ENCODE measurements around the gene SLC16A7. TPM values are rescaled to one million over a fixed set of nuclear protein-coding genes. Genes with fewer than 3 reads are reported as not detected.
"Not testable (repeated sequence)": the region's sequence is repeated elsewhere in the genome, so short reads cannot be mapped to it uniquely, and the experiment has no call there.

Gene SLC16A7
- total RNA-seq, 6 experiments from 2014 or later, result 38.3 to 49.6 (median 41.7) TPM

- Mint-ChIP-seq H3K4me1 (ENCODE audit: low read depth) (peaks cover 47% of the 10 kb centered on the region), H3K36me3 (ENCODE audit: low read depth) (peaks cover 34% of the 10 kb centered on the region), H3K9me3 (no peaks in the 10 kb centered on the region), H3K27ac (no peak overlapping the region), H3K27me3 (ENCODE audit: insufficient read depth) (peaks cover 3% of the 10 kb centered on the region; the same call in 1 of the 2 replicates), H3K4me3 (no peak overlapping the region; the same call in 1 of the 2 replicates)
- TF ChIP-seq CTCF (IDR thresholded peaks at IDR 0.05), result no peak; the same call in 1 of the 2 replicates
- peak; percentile 17 for DNase-seq
These were observed 4.3 kb downstream of the SLC16A7 start for GRCh38 chr12:59600171-59600570.

- H3K36me3 Mint-ChIP-seq (ENCODE audit: low read depth), result peaks cover 36% of the 10 kb centered on the region
- no peak for DNase-seq
These were observed 7.9 kb downstream of the SLC16A7 start for GRCh38 chr12:59603754-59604153.

GRCh38 chr12:59612823-59613434, 17.1 kb downstream of the SLC16A7 start:
- H3K9me3 Mint-ChIP-seq, result peaks cover 32% of the 10 kb centered on the region
- not testable (repeated sequence) for H3K27ac Mint-ChIP-seq; H3K4me1 Mint-ChIP-seq (ENCODE audit: low read depth); H3K4me3 Mint-ChIP-seq; DNase-seq; H3K27me3 Mint-ChIP-seq (ENCODE audit: insufficient read depth)
- peaks cover 52% of the 10 kb centered on the region for H3K36me3 Mint-ChIP-seq (ENCODE audit: low read depth)

More at GRCh38 chr12:59603754-59604153, 7.9 kb downstream of the SLC16A7 start:
- no peak for TF ChIP-seq CTCF (IDR thresholded peaks at IDR 0.05)
- Mint-ChIP-seq H3K4me3 (no peak overlapping the region), H3K4me1 (ENCODE audit: low read depth) (peaks cover 20% of the 10 kb centered on the region), H3K27me3 (ENCODE audit: insufficient read depth) (no peaks in the 10 kb centered on the region), H3K9me3 (no peaks in the 10 kb centered on the region), H3K27ac (no peak overlapping the region)

- TF ChIP-seq CTCF (IDR thresholded peaks at IDR 0.05), result no peak
- Mint-ChIP-seq H3K4me3 (no peak overlapping the region), H3K27ac (no peak overlapping the region), H3K36me3 (ENCODE audit: low read depth) (peaks cover 40% of the 10 kb centered on the region), H3K4me1 (ENCODE audit: low read depth) (peaks cover 21% of the 10 kb centered on the region), H3K9me3 (peaks cover 31% of the 10 kb centered on the region), H3K27me3 (ENCODE audit: insufficient read depth) (no peaks in the 10 kb centered on the region)
- no peak for DNase-seq
These were observed 19.8 kb downstream of the SLC16A7 start for GRCh38 chr12:59615392-59616165.

GRCh38 chr12:59619461-59620240, 23.8 kb downstream of the SLC16A7 start:
- no peaks in the 10 kb centered on the region for H3K9me3 Mint-ChIP-seq
- H3K4me1 Mint-ChIP-seq (ENCODE audit: low read depth), result peaks cover 28% of the 10 kb centered on the region
- H3K36me3 Mint-ChIP-seq (ENCODE audit: low read depth), result peaks cover 7% of the 10 kb centered on the region
- no peak for TF ChIP-seq CTCF (IDR thresholded peaks at IDR 0.05)
- H3K4me3 Mint-ChIP-seq, result no peak overlapping the region
- no peaks in the 10 kb centered on the region for H3K27me3 Mint-ChIP-seq (ENCODE audit: insufficient read depth)
- no peak for DNase-seq
- H3K27ac Mint-ChIP-seq, result no peak overlapping the region
